Tibial nerve (tissue), 4 donors: ENCODE measurements around the gene ARID1B.

Experiments used
- EP300 ChIP-seq, 2 donors: sonication (generic); formaldehyde crosslinking; IDR thresholded peaks; one replicate each; pipeline ENCODE4 v1.6.1; 2017; ENCODE audit warnings: antibody characterized with exemption in 2 of 2, mild to moderate bottlenecking in 1 of 2
- POLR2A ChIP-seq, 2 donors: fragments of 450-650 bp; IDR thresholded peaks; one replicate each; pipeline ENCODE4 v1.6.1; 2017; ENCODE audit warnings: antibody characterized with exemption in 2 of 2, mild to moderate bottlenecking in 2 of 2, moderate library complexity in 2 of 2
- TF ChIP-seq, protein P1 (sequence below), 5 experiments: fragments of 200-600 bp in 3 of 5; fragments of 450-650 bp in 2 of 5; sonication (generic) in 3 of 5; IDR thresholded peaks; one replicate each; pipeline ENCODE4 v1.5.1; 2016 to 2019; ENCODE audit warnings: antibody characterized with exemption in 5 of 5, mild to moderate bottlenecking in 3 of 5, moderate library complexity in 2 of 5

DNA sequence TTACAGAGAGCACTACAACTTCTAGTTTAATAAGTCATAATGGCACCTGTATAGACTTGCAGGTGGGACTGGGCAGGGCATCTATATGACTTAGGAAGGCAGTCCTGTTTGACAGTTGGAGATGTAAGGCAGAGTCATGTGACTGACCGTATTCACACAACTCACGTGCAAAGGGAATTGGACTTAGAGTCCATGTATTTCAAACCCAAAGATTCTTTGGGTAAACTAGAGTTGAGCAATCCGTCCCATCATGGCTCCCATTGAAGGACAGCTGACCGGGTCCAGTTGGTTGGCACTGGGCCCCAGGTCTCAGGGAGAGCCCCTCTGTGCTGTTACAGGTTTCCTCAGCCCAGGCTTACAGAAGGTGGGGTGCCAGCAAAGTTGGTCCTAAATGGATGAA is 121.9 kb downstream of the ARID1B start:
- no peak for TF ChIP-seq POLR2A (IDR thresholded peaks at IDR 0.05)
- TF ChIP-seq, protein P1, sequence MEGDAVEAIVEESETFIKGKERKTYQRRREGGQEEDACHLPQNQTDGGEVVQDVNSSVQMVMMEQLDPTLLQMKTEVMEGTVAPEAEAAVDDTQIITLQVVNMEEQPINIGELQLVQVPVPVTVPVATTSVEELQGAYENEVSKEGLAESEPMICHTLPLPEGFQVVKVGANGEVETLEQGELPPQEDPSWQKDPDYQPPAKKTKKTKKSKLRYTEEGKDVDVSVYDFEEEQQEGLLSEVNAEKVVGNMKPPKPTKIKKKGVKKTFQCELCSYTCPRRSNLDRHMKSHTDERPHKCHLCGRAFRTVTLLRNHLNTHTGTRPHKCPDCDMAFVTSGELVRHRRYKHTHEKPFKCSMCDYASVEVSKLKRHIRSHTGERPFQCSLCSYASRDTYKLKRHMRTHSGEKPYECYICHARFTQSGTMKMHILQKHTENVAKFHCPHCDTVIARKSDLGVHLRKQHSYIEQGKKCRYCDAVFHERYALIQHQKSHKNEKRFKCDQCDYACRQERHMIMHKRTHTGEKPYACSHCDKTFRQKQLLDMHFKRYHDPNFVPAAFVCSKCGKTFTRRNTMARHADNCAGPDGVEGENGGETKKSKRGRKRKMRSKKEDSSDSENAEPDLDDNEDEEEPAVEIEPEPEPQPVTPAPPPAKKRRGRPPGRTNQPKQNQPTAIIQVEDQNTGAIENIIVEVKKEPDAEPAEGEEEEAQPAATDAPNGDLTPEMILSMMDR (IDR thresholded peaks at IDR 0.05): no peak
- TF ChIP-seq EP300 (IDR thresholded peaks at IDR 0.05): no peak
